ENCODE data around the gene MGAT4B.

DNA sequence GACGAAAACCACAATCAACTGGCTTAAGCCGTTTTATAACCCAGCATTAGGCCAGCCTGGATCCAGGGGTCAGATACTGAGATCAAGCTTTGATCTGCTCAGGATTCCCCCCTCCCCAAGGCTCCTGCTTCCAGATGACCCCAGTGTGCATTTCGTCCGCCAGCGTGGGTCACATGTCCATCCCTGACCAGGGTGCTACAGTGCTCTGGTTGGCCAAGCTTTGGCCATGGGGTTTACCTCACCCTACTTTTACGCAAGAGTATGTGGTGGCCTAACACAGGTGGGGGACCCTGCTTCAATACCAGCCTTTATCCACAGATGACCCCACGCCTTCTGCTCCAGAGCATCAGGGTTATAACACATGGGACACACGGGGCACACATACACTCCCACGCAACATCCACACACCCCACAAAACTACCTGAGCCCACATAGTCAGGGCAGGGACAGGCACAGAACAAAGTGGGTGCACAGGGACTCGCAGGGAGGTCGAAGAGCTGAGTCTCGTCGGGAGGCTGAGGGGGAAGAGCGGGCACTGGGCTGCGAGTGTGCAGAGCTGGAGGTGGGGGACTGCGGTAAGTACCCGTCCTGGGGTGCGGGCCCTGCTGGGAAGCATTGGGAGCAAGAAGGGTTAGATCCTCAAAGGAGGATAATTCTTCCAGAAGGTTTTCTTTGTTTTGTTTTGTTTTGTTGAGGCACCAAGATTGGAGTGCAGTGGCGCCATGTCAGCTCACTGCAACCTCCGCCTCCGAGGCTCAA, 9.0 kb upstream of the MGAT4B start:
- TF ChIP-seq, protein P1, sequence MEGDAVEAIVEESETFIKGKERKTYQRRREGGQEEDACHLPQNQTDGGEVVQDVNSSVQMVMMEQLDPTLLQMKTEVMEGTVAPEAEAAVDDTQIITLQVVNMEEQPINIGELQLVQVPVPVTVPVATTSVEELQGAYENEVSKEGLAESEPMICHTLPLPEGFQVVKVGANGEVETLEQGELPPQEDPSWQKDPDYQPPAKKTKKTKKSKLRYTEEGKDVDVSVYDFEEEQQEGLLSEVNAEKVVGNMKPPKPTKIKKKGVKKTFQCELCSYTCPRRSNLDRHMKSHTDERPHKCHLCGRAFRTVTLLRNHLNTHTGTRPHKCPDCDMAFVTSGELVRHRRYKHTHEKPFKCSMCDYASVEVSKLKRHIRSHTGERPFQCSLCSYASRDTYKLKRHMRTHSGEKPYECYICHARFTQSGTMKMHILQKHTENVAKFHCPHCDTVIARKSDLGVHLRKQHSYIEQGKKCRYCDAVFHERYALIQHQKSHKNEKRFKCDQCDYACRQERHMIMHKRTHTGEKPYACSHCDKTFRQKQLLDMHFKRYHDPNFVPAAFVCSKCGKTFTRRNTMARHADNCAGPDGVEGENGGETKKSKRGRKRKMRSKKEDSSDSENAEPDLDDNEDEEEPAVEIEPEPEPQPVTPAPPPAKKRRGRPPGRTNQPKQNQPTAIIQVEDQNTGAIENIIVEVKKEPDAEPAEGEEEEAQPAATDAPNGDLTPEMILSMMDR (IDR thresholded peaks at IDR 0.05), result no peak
- no peak for TF ChIP-seq POLR2A (IDR thresholded peaks at IDR 0.05)
